LHCN-M2 (cell line): ENCODE data around the gene CYP46A1. TPM values are rescaled to one million over a fixed set of nuclear protein-coding genes. Genes with fewer than 3 reads are reported as not detected.

Source experiments
- DNase-seq: peaks from one replicate; pipeline ENCODE4 v3.0.0-alpha.2; 2012; ENCODE audit warnings: low read depth
- total RNA-seq: library from RNA; depleted of rRNA; stranded (reverse); fragments of >200 nt; gene quantifications from 2 replicates; pipeline ENCODE4 v1.2.3, GENCODE V29; 2014

CYP46A1 gene
- total RNA-seq, 1 experiment from 2014 or later, result 0.40 TPM

- DNase-seq, result no peak
These were observed 58.7 kb downstream of the CYP46A1 start for GRCh38 chr14:99742509-99743487.

GRCh38 chr14:99744199-99744872 is 60.2 kb downstream of the CYP46A1 start:
- DNase-seq, result no peak

- DNase-seq, result no peak
These were observed 60.8 kb downstream of the CYP46A1 start for GRCh38 chr14:99744873-99745224.

- DNase-seq, result no peak
These were observed 61.3 kb downstream of the CYP46A1 start for GRCh38 chr14:99745307-99745951.

GRCh38 chr14:99747167-99747566 is 63.1 kb downstream of the CYP46A1 start:
- DNase-seq, result no peak

GRCh38 chr14:99747582-99748330 is 63.7 kb downstream of the CYP46A1 start:
- no peak for DNase-seq

GRCh38 chr14:99748529-99748928 is 64.4 kb downstream of the CYP46A1 start:
- DNase-seq, result no peak

- DNase-seq, result no peak
These were observed 65.0 kb downstream of the CYP46A1 start for GRCh38 chr14:99749142-99749541.

- DNase-seq, result no peak
These were observed 65.9 kb downstream of the CYP46A1 start for GRCh38 chr14:99749763-99750715.

GRCh38 chr14:99750746-99751450 is 66.8 kb downstream of the CYP46A1 start:
- DNase-seq, result no peak

- DNase-seq, result peak; percentile 63
These were observed 67.7 kb downstream of the CYP46A1 start for GRCh38 chr14:99751539-99752485.

GRCh38 chr14:99752486-99753121 is 68.5 kb downstream of the CYP46A1 start:
- DNase-seq, result peak; percentile 70

GRCh38 chr14:99753225-99754140 is 69.4 kb downstream of the CYP46A1 start:
- no peak for DNase-seq

GRCh38 chr14:99754141-99755067 is 70.3 kb downstream of the CYP46A1 start:
- DNase-seq, result peak; percentile 90

GRCh38 chr14:99755068-99755405 is 70.9 kb downstream of the CYP46A1 start:
- DNase-seq, result no peak
